Astrocyte (in vitro differentiated cells and primary cell): ENCODE measurements around the gene TTYH3. TPM values are rescaled to one million over a fixed set of nuclear protein-coding genes. Genes with fewer than 3 reads are reported as not detected.

ENCODE experiments used
- DNase-seq: peaks from one replicate; pipeline ENCODE4 v3.0.0-alpha.2; 2010; ENCODE audit warnings: low read depth
- FAIRE-seq: peaks from 2 replicates; lab custom pipeline; 2011; peaks lifted over from hg19 to GRCh38; lab: Jason Lieb, UNC
- H2AFZ ChIP-seq: 2 replicates; pipeline ENCODE4 v1.6.0; 2012; ENCODE audit warnings: low read depth, low read length, inconsistent platforms
- H3K27ac ChIP-seq: 2 replicates; pipeline ENCODE4 v1.5.1; 2011; ENCODE audit warnings: low read depth, low read length, inconsistent platforms
- H3K27me3 ChIP-seq: 2 replicates; pipeline ENCODE4 v1.6.0; 2011; ENCODE audit warnings: low read length, inconsistent platforms; ENCODE audit not compliant: insufficient read depth
- H3K36me3 ChIP-seq: 2 replicates; pipeline ENCODE4 v1.5.1; 2011; ENCODE audit warnings: low read length, inconsistent platforms; ENCODE audit not compliant: insufficient read depth
- H3K4me1 ChIP-seq: 2 replicates; pipeline ENCODE4 v1.5.1; 2011; ENCODE audit warnings: low read length, inconsistent platforms; ENCODE audit not compliant: insufficient read depth
- H3K4me2 ChIP-seq: 2 replicates; pipeline ENCODE4 v1.6.0; 2012; ENCODE audit warnings: low read length, inconsistent platforms
- H3K4me3 ChIP-seq: 2 replicates; pipeline ENCODE4 v1.5.1; 2011; ENCODE audit warnings: low read depth, mild to moderate bottlenecking, low read length, inconsistent platforms; ENCODE audit not compliant: insufficient read depth
- H3K79me2 ChIP-seq: 2 replicates; pipeline ENCODE4 v1.6.0; 2012; ENCODE audit warnings: mild to moderate bottlenecking, low read length, inconsistent platforms; ENCODE audit not compliant: insufficient read depth
- H3K9ac ChIP-seq: 2 replicates; pipeline ENCODE4 v1.6.0; 2012; ENCODE audit warnings: mild to moderate bottlenecking, low read length, inconsistent platforms
- H3K9me3 ChIP-seq: 2 replicates; pipeline ENCODE4 v1.5.1; 2012; ENCODE audit warnings: low read depth, mild to moderate bottlenecking, low read length, inconsistent platforms; ENCODE audit not compliant: insufficient read depth
- H4K20me1 ChIP-seq: 2 replicates; pipeline ENCODE4 v1.6.0; 2012; ENCODE audit warnings: low read length, inconsistent platforms; ENCODE audit not compliant: insufficient read depth
- H3K27ac Mint-ChIP-seq: one replicate; pipeline ENCODE4 v1.8.0; 2021; ENCODE audit warnings: mild to moderate bottlenecking, mixed read lengths; ENCODE audit not compliant: unreplicated experiment
- H3K27me3 Mint-ChIP-seq: one replicate; pipeline ENCODE4 v1.8.0; 2021; ENCODE audit warnings: low read depth, mixed read lengths; ENCODE audit not compliant: unreplicated experiment
- H3K36me3 Mint-ChIP-seq: one replicate; pipeline ENCODE4 v1.8.0; 2021; ENCODE audit warnings: low read depth, mixed read lengths; ENCODE audit not compliant: unreplicated experiment
- H3K4me1 Mint-ChIP-seq: one replicate; pipeline ENCODE4 v1.8.0; 2021; ENCODE audit warnings: low read depth, mixed read lengths; ENCODE audit not compliant: unreplicated experiment
- H3K4me3 Mint-ChIP-seq: one replicate; pipeline ENCODE4 v1.8.0; 2021; ENCODE audit warnings: mild to moderate bottlenecking, moderate library complexity, mixed read lengths; ENCODE audit not compliant: unreplicated experiment
- H3K9me3 Mint-ChIP-seq: one replicate; pipeline ENCODE4 v1.8.0; 2021; ENCODE audit warnings: mild to moderate bottlenecking, mixed read lengths; ENCODE audit not compliant: unreplicated experiment
- EZH2 ChIP-seq: IDR thresholded peaks from 2 replicates; pipeline ENCODE4 v1.6.1; 2012; ENCODE audit warnings: mild to moderate bottlenecking, low read length, inconsistent platforms; ENCODE audit not compliant: insufficient read depth
- total RNA-seq: library from RNA; stranded (reverse); gene quantifications from 2 replicates; pipeline ENCODE4 v1.2.1, GENCODE V29; 2021
- TF ChIP-seq, protein P1 (sequence below): IDR thresholded peaks from 2 replicates; pipeline ENCODE4 v1.5.1; 2011; ENCODE audit warnings: low read depth, mild to moderate bottlenecking, inconsistent platforms, low read length, moderate library complexity; ENCODE audit not compliant: insufficient read depth

Gene TTYH3
- total RNA-seq, 1 donor from 2014 or later, result 273 TPM

DNA sequence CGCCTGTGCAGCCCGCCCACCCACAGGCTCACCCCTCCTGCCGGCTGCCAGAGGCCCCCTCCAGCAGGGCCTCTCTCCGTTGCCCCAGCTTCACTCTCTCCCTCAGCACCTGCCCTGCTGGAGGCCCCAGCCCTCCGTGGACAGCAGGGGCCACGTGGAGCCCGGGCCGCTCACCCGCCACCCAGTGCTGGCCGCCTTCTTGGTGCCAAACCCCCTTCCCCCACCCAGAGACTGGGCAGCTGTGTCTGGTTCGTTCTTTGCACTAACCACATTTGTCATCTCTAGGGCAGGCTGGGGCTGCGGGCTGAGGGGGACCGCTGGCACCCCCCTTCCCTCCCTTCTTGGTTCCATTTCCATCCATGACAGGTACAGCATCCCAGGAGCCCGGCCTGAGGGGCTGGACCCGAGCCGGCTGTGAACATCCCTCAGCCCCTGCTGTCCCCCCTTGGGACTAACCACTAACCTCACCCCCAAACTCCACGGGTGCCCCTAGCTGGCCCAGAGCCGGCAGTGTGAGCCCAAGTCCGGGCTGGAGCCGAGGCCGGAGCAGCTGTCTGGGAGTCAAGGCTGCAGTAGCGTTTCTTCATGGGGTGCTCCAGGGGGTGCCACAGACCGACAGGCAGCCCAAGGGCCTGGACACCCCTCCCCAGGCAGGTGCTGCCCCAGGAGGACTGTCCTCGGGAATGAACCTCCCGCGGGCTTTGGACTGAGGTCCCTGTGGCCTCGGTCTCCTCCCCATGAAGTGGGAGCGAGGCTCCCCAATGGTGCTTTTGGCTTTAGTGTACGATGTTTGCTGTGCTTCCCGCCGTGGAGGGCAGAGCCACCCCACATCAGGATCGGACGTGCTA is 30.7 kb downstream of the TTYH3 start:
- Histone ChIP-seq H4K20me1 (peaks cover 58% of the 10 kb centered on the region), H3K36me3 (no peaks in the 10 kb centered on the region), H2AFZ (no peak overlapping the region), H3K9me3 (no peaks in the 10 kb centered on the region), H3K27me3 (no peaks in the 10 kb centered on the region), H3K4me3 (no peak overlapping the region), H3K9ac (no peak overlapping the region), H3K27ac (no peak overlapping the region), H3K79me2 (peaks cover 7% of the 10 kb centered on the region), H3K4me1 (peaks cover 3% of the 10 kb centered on the region), H3K4me2 (no peak overlapping the region)
- no peak overlapping the region for H3K27ac Mint-ChIP-seq
- H3K36me3 Mint-ChIP-seq, result peaks cover 6% of the 10 kb centered on the region
- no peak for TF ChIP-seq EZH2
- TF ChIP-seq, protein P1, sequence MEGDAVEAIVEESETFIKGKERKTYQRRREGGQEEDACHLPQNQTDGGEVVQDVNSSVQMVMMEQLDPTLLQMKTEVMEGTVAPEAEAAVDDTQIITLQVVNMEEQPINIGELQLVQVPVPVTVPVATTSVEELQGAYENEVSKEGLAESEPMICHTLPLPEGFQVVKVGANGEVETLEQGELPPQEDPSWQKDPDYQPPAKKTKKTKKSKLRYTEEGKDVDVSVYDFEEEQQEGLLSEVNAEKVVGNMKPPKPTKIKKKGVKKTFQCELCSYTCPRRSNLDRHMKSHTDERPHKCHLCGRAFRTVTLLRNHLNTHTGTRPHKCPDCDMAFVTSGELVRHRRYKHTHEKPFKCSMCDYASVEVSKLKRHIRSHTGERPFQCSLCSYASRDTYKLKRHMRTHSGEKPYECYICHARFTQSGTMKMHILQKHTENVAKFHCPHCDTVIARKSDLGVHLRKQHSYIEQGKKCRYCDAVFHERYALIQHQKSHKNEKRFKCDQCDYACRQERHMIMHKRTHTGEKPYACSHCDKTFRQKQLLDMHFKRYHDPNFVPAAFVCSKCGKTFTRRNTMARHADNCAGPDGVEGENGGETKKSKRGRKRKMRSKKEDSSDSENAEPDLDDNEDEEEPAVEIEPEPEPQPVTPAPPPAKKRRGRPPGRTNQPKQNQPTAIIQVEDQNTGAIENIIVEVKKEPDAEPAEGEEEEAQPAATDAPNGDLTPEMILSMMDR, result no peak
- FAIRE-seq (no peak), DNase-seq (no peak)
- no peaks in the 10 kb centered on the region for H3K4me1 Mint-ChIP-seq
- no peak overlapping the region for H3K4me3 Mint-ChIP-seq
- H3K27me3 Mint-ChIP-seq, result peaks cover 3% of the 10 kb centered on the region
- H3K9me3 Mint-ChIP-seq, result no peaks in the 10 kb centered on the region

DNA sequence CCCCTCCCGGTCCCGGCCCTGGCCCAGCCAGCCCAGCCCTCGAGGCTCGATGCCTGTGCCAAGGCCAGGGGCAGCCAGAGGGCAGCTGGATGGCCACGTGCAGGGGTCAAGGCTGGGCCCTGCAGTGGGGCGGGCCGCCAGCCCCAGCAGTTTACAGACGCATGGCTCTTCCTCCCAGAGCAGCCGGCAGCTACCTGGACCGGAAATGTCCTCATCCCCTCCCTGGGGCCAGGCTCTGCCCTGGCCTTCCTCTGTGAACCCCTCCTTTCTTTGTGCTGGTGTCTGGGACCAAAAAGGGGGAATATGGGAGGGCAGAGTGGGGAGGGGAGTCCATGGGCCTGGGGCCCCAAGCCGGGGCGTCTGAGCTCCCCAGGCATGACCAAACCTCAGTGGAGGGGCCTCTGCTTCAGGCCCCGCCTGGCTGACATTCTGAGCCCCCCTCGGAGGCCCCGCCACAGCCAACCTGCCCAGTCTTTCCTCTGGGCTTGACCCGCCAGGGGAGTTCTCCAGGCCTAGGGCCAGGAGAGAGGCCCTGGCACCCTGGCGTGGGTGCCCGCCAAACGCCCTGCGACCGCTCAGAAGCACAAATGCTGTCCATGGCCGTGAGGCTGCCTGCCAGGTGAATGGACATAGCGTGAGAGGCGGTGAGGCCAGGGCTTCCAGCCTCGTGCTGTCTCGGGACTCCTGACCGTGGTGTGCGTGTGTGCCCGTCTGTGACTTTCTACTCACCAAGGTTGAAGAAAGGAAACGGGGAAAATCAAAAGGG is 31.5 kb downstream of the TTYH3 start:
- Mint-ChIP-seq H3K9me3 (no peaks in the 10 kb centered on the region), H3K36me3 (peaks cover 6% of the 10 kb centered on the region), H3K4me3 (no peak overlapping the region), H3K4me1 (peaks cover 2% of the 10 kb centered on the region), H3K27ac (peak overlapping the region; percentile 26), H3K27me3 (peaks cover 3% of the 10 kb centered on the region)
- H2AFZ ChIP-seq, result no peak overlapping the region
- no peak overlapping the region for H3K4me2 ChIP-seq
- no peak for TF ChIP-seq EZH2
- TF ChIP-seq, protein P1, result no peak
- DNase-seq (no peak), FAIRE-seq (no peak)
- H3K9me3 ChIP-seq, result no peaks in the 10 kb centered on the region
- no peaks in the 10 kb centered on the region for H3K36me3 ChIP-seq
- no peaks in the 10 kb centered on the region for H3K79me2 ChIP-seq
- no peaks in the 10 kb centered on the region for H3K27me3 ChIP-seq
- H4K20me1 ChIP-seq, result peaks cover 50% of the 10 kb centered on the region
- peaks cover 3% of the 10 kb centered on the region for H3K4me1 ChIP-seq
- no peak overlapping the region for H3K9ac ChIP-seq
- no peak overlapping the region for H3K27ac ChIP-seq
- no peak overlapping the region for H3K4me3 ChIP-seq
